ENCODE results near the gene KCMF1. TPM values are rescaled to one million over a fixed set of nuclear protein-coding genes. Genes with fewer than 3 reads are reported as not detected.
A peak's percentile ranks its signal among the peaks of the same experiment; 100 is the strongest.

The KCMF1 gene
- total RNA-seq, 1 experiment from 2014 or later: 42.7 TPM

DNA sequence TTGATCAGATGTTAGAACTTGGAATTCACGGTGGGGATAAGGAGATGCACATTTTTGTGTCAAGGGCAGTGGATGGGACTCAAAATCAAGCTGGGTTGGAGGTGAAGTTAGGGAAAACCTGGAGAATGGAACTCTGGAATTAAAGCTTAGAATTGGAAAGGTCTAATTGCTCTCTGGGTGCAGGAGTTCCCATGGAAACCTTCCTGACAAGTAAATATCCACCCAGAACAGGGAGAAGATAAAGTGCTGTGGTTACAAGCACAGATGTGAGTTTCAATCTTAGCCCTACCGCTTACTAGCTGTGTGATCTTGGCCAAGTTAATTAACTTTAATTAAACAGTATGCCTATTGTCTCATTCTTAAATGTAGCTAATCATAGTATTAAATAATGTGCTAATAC lies 90.9 kb downstream of the KCMF1 start:
- no peak for DNase-seq (ENCODE audit: low read depth)
- in situ Hi-C loops (cut with HindIII; ENCODE audit: low pct_unique_long_range_greater_than_20kb, low sequenced_read_pairs): no loop called here

DNA sequence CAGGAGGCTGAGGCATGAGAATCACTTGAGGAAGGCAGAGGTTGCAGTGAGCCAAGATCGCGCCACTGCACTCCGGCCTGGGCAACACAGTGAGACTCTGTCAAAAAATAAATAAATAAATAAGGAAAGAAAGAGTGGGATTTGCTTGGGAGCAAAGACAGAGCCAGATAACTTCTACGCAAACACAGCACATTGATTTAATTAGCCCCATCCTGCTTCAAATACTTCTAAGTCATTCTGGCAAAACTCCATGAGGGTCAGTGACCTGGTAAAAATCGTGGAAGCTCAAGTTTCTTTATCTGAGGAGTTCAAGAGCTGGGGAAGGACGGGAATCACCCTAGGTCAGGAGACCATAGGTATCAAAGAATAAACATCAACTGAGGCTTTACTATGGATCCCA lies 91.6 kb downstream of the KCMF1 start:
- in situ Hi-C loops (cut with HindIII; ENCODE audit: low pct_unique_long_range_greater_than_20kb, low sequenced_read_pairs): no loop called here
- no peak for DNase-seq (ENCODE audit: low read depth)

DNA sequence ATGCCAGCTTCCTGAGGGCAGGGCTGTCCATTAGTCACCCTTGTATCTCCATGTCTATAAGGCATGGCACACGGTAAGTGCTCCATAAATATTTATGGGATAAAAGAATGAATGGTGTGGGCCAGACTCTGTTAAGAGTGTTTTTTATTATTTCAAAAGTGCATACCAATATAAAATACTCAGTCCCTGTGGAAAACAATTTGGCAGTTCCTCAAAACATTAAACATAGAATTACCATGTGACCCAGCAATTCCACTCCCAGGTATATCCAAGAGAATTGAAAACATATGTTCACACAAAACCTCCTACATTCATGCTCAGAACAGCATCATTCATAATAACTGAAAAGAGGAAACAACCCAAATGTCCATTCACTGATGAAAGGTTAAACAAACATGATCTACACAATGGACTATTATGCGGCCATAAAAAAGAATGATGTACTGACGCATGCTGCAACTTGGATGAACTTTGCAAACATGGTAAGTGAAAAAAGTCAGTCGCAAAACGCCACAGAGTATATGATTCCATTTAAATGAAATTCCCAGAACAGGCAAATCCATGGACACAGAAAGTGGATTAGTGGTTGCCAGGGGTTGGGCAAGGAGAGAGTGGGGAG lies 93.1 kb downstream of the KCMF1 start:
- in situ Hi-C loops (cut with HindIII; ENCODE audit: low pct_unique_long_range_greater_than_20kb, low sequenced_read_pairs): no loop called here
- DNase-seq (ENCODE audit: low read depth): no peak

DNA sequence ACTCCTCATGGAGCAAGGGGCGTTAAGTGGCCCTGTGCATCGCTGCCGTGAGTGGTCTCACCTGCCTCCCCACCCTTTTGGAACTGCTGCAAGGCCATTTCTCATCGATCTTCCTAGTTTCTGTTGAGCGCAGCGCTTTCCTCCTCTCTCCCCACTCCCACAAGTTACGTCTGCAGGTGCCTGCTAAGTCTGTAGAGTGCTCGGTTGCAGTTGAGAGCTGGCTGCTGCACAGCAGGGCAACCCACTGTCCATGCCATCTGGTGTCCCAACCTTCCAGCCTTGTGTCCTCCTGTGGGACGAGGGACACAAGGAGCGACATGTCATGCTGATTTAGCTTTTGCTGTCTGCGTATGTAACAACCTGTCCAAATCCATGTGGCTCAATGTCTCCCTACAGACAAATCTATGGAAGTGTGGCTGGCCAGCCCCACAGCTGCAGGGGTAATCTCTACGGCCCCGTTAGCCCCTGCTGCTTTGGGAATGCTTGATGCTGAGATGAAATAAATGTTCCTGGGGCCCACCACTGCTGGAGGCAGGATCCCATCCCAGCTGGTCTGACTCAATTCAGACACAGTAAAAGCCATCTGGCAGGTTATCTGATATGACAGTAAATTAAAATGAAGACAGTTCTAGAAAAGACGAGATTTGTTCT lies 94.1 kb downstream of the KCMF1 start:
- in situ Hi-C loops (cut with HindIII; ENCODE audit: low pct_unique_long_range_greater_than_20kb, low sequenced_read_pairs): no loop called here
- DNase-seq (ENCODE audit: low read depth): no peak

DNA sequence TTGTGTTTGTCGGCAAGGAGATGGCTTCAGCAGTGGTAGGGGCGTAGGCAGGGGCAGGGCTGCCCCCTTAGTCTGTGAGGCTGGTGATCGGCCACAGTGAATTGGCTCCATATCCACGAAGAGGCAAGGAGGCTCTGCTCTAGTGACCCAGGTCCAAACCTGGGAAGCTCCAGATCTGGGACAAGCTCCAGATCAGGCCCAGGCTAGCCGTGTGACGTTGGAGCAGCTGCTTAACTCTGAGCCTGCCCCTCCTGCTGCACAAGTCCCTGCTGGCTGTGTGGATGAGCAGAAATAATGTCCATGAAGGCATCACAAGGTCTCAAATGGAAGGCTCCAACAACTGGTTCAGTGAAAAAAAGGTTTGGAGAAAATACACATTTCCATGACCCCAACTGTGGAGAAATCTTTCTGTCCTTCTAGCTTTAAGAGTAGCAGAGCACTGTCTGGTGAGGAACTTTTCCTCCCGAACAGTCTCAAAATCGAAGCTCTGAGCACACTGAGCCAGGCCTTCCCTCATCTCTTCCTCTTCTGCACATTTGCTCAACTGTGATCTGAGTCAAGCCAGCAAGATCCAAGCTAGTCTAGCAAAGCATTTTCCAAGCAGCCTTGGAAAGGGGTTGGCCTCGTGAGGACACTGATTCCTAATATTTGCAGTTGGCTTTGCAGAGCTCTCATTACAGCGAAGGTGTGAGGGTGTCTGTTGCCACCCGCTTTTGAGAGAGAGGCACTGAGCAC lies 95.2 kb downstream of the KCMF1 start:
- DNase-seq (ENCODE audit: low read depth): no peak
- in situ Hi-C loops (cut with HindIII; ENCODE audit: low pct_unique_long_range_greater_than_20kb, low sequenced_read_pairs): no loop called here

DNA sequence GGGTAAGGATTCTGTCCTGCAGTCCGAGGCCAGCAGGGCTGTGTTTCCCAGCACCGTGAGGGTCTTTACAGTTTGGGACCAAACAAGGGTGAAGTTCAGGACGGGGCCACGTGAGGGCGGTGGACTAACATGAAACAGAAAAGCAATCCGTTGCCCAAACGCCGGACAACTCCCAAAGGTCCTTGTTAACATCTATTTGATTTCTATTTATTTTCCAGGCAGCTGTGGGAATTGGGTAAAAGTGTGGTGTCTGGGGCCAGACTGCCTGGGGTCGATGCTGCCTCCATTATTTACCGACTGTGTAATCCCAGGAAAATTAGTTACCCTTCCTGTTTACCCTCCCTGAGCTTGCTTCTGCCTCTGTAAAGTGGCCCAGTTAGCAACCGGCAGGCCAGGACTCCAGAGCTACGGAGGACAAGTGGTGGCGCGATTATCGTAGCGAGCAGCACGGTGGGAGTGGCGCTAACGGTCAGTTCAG lies 96.0 kb downstream of the KCMF1 start:
- in situ Hi-C loops (cut with HindIII; ENCODE audit: low pct_unique_long_range_greater_than_20kb, low sequenced_read_pairs): no loop called here
- peak; percentile 39 for DNase-seq (ENCODE audit: low read depth)

DNA sequence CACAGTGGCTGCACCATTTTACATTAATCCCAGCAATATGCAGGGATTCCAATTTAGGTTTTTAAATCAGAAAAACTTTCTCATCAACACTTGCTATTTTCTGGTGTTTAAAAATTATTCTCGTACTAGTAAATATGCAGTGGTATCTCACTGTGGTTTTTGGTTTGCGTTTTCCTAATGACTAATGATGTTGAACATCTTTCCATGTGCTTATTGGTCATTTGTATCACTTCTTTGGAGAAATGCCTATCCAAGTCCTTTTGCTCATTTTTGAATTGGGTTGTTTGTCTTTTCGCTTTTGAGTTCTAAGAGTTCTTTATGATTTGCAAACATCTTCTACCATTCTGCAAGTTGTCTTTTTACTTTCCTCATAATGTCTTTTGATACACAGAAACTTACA lies 100.1 kb downstream of the KCMF1 start:
- DNase-seq (ENCODE audit: low read depth): no peak
- in situ Hi-C loops (cut with HindIII; ENCODE audit: low pct_unique_long_range_greater_than_20kb, low sequenced_read_pairs): no loop called here

DNA sequence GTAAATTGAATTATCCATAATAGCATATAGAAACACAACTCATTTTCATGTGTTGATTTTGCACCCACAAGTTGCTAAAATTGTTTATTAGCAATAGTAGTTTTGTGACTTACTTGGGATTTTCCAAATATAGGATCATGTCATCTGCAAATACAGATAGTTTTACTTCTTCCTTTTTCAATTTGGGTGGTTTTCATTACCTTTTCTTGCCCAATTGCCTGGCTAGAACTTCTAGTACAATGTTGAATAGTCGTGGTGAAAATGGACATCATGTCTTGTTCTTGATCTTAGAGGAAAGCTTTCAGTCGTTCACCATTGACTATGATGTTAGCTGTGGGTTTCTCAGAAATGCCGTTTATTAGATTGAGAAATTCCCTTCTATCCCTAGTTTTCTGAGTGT lies 102.1 kb downstream of the KCMF1 start:
- DNase-seq (ENCODE audit: low read depth): no peak
- in situ Hi-C loops (cut with HindIII; ENCODE audit: low pct_unique_long_range_greater_than_20kb, low sequenced_read_pairs): no loop called here

DNA sequence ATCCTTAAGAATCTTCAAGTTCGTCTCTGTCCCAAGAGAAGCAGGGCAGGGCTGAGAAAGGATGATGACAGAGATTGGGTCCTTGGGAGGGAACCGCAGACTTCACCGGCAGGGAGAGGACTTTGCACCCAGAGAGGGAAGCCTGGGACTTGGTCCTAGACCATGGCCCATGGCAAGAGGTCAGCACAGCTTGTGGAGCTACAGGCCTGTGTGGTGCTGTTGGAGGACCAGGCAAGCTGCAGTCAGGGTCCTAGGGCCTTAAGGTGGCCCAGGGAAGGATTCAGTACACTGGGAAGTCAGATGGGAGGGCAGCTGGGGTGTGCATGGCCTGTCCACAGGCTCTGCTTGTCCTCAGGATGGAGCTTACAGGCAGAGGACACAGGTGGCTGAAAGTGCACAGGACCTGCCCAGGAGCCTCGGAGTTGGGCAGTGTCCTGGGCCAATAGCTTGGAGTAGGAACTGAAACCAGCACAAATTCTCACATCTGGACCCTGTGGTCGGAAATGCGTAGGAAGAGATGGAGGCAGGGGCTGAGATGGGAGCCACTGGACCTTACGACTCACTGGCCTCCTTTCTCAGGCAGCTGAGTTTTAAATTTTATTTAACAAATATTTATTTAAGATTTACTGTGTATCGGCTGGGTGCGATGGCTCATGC lies 105.8 kb downstream of the KCMF1 start:
- no peak for DNase-seq (ENCODE audit: low read depth)
- in situ Hi-C loops (cut with HindIII; ENCODE audit: low pct_unique_long_range_greater_than_20kb, low sequenced_read_pairs): no loop called here

DNA sequence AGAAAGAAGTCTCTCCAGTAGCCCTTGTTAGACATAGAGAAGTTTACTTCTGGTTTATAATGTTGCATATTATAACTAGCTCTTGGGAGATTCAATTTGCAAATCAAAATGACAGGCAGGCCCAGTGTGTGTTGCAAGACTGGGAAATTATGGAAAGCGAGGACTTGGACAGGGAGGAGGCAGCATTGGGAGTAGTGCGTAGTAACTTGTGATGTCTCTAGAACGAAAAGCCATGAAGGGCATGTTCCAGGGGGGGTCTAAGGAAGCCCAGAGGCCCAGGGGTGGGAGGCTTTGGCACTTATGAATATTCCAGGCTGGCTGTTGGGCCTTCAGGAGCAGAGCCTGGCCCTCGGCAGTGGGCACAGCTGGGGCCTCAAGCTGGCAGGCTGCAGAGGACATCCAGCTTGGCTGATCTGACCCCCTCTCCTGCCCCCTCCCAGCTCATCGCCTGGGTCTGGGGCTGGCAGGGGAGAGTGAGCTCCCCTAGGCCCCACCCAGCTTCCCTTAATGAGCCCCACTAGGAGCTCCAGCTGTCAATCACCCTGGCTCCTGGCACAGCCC lies 107.0 kb downstream of the KCMF1 start:
- DNase-seq (ENCODE audit: low read depth): no peak
- in situ Hi-C loops (cut with HindIII; ENCODE audit: low pct_unique_long_range_greater_than_20kb, low sequenced_read_pairs): no loop called here

DNA sequence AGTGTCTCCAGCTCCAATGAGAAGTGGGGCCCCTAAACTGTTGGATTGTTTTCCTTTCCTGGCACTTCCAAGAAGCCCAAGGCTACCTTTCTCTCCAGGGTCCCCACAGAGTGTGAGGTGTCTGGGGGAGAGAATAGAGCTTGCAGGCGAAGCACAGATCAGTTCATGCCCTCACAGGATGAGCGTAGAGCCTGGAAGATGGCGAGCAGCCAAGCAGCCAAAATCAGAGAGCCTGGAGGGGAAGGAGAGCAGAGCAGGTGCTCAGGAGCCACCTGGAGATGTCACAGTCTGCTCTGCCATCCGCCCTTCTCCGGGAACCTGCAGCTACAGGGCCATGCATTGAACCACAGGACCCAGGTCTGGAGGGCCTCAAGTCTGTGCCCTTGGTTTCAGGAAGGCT lies 107.6 kb downstream of the KCMF1 start:
- in situ Hi-C loops (cut with HindIII; ENCODE audit: low pct_unique_long_range_greater_than_20kb, low sequenced_read_pairs): no loop called here
- no peak for DNase-seq (ENCODE audit: low read depth)

DNA sequence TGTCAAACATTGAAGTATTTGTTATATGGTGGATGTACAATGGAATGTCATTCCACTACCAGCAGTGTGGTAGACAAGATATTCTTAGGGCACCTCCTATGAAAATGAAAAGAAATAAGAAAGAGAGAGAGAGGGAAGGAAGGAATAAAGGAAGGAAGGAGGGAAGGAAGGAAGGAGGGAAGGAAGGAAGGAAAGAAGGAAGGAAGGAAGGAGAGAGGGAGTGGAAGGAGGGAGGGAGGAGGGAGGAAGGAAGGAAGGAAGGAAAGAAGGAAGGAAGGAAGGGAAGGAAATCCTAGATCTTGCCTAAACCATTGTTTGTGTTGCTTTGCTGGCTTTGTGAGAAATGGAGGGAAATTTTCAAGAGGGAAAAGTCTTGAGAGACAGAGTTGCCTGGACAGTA lies 112.1 kb downstream of the KCMF1 start:
- in situ Hi-C loops (cut with HindIII; ENCODE audit: low pct_unique_long_range_greater_than_20kb, low sequenced_read_pairs): no loop called here
- DNase-seq (ENCODE audit: low read depth): no peak

DNA sequence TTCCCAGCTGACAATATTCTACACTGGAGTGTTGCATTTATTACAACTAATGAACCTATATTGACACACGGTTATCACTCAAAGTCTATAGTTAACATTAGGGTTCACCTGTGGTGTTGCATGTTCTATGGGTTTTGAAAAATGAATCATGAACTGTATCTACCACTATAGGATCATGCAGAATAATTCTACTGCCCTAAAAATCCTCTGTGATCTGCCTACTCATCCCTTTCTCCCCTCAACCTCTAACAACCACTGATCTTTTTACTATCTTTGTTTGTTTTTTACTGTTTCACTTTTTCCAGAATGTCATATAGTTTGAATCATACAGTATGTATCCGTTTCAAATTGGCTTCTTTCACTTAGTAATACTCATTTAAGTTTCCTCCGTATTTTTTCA lies 114.6 kb downstream of the KCMF1 start:
- in situ Hi-C loops (cut with HindIII; ENCODE audit: low pct_unique_long_range_greater_than_20kb, low sequenced_read_pairs): no loop called here
- no peak for DNase-seq (ENCODE audit: low read depth)

DNA sequence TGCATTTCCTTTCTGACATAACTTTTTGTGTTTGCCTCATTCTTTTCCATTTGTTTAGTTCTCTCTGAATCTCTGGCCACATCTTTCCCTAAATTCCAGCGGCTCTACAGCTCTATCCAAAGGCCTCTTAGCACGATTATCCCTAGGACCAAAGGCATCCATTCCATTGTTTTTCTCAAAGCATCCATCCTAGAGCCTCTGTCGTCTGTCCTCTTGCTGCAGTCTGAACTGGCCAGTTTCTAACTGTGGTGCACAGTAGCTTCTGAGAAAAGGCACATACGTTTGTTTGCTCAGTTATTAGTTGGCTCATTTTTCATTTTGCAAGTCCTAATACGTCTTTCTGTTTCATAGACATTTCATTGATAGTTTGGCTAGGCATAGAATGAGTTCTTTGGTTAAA lies 116.6 kb downstream of the KCMF1 start:
- DNase-seq (ENCODE audit: low read depth): no peak
- in situ Hi-C loops (cut with HindIII; ENCODE audit: low pct_unique_long_range_greater_than_20kb, low sequenced_read_pairs): no loop called here

DNA sequence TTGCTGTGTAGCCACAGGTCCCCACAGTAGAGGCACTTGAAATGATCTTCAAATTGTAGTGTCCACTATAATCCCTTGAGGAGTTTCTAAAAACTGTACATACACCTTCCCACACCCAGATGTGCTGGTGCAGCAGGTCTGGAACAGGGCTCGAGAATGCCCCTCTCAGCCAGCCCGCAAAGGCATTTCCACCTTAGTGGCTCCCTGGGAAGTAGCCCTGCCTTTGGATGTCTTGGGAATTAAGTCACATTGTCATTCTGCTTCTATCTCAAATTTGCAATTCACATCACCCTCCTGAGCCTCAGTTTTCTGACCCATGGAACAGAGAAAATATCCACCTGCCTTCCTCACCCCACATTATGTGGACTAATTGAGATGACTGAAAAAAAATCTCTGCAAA lies 118.0 kb downstream of the KCMF1 start:
- DNase-seq (ENCODE audit: low read depth): no peak
- in situ Hi-C loops (cut with HindIII; ENCODE audit: low pct_unique_long_range_greater_than_20kb, low sequenced_read_pairs): no loop called here

DNA sequence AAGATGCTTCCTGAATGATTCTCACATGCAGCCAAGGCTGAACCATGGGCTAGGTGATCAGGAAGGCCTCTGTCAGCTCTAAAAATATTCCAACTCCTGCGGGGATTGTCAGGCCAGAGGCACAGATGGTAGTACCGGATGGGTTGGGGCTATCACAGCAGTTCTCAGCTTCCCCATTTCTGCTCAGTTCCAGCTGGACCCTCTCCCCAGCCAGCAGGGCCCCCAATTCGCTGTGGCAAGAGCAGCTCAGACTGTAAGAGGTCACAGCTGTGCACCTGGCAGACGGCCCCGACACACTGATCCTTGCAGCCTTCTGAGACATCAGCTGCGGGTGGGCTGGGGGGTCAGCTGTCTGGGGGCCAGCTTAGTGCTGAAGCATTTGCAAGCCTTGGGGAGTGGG lies 118.6 kb downstream of the KCMF1 start:
- in situ Hi-C loops (cut with HindIII; ENCODE audit: low pct_unique_long_range_greater_than_20kb, low sequenced_read_pairs): no loop called here
- DNase-seq (ENCODE audit: low read depth): no peak

DNA sequence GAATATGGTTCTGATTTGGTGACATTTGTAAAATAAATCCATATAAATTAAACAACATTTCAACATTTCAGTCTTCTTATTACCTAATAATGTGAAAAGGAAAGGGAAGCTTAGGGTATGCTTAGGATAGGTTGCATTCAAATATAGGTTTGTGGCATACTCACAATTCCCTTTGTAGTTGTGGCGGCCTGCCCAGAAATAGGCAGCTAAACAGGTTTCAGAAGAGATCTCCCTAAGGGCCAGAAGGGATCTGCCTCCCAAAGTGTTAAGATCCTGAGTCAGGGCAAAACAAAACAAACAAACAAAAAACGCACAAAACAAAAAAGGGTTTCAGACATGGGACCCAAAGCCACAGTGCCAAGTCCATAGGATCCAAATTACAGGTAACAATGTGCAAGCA lies 120.9 kb downstream of the KCMF1 start:
- in situ Hi-C loops (cut with HindIII; ENCODE audit: low pct_unique_long_range_greater_than_20kb, low sequenced_read_pairs): no loop called here
- no peak for DNase-seq (ENCODE audit: low read depth)

DNA sequence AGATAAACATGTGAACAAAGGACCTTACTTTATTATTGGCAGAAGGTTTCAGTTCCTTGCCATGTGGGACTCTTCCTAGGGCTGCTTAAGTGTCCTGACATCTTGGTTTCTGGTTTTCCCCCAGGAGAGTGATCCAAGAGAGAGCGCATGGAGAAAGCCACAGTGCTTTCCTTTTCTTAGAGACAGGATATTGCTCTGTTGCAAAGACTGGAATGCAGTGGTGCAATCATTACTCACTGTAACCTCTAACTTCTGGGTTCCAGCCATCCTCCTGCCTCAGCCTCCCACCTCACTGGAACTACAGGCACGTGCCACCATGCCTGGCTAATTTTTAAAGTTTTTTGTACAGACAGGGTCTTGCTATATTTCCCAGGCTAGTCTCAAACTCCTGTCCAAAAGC lies 124.1 kb downstream of the KCMF1 start:
- in situ Hi-C loops (cut with HindIII; ENCODE audit: low pct_unique_long_range_greater_than_20kb, low sequenced_read_pairs): no loop called here

DNA sequence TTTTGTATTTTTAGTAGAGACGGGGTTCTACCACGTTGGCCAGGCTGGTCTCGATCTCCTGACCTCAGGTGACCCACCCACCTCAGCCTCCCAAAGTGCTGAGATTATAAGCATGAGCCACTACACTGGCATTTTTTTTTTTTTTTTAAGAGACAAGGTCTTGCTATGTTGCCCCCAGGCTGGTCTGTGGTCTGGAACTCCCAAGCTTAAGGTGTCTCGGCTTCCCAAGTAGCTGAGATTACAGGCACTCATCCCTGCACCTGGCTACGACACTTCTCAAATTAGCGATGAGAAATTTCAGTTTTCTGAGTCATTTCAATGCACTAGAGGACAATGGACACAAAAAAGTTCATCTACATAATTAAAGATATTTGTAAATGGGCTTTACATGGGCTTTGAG lies 125.7 kb downstream of the KCMF1 start:
- DNase-seq (ENCODE audit: low read depth): no peak
- in situ Hi-C loops (cut with HindIII; ENCODE audit: low pct_unique_long_range_greater_than_20kb, low sequenced_read_pairs): no loop called here

More for the DNA sequence above, 124.1 kb downstream of the KCMF1 start:
- DNase-seq (ENCODE audit: low read depth): no peak
